ENCODE data around the gene LHX2. TPM values are rescaled to one million over a fixed set of nuclear protein-coding genes. Genes with fewer than 3 reads are reported as not detected.

LHX2 gene
- total RNA-seq = under 1 TPM in 1 of 2 donors, not detected in 1; 0.31 TPM

- no peak within 1 kb of the TSS for H3K27ac ChIP-seq
- H3K4me3 ChIP-seq = peak within 1 kb of the TSS in 1 of 2 donors; percentile 47
- no peaks in the 10 kb centered on the region for H3K36me3 ChIP-seq
- DNase-seq (ENCODE audit: low spot score) = no peak
- H3K9me3 ChIP-seq = no peaks in the 10 kb centered on the region
- H3K27me3 ChIP-seq = peaks cover 57 to 83% of the 10 kb centered on the region in 2 donors
- peaks cover 0 to 56% of the 10 kb centered on the region in 2 donors for H3K4me1 ChIP-seq
- TF ChIP-seq CTCF (IDR thresholded peaks at IDR 0.05) = no peak
These were observed at the start of gene LHX2 for GRCh38 chr9:124011460-124012301. LHX2 (plus strand) TSS chr9:124011768; CDS start chr9:124012349, 581 bp downstream.

GRCh38 chr9:123964761-123965160, 46.8 kb upstream of the LHX2 start:
- H3K27ac ChIP-seq = no peak overlapping the region
- TF ChIP-seq CTCF (IDR thresholded peaks at IDR 0.05) = no peak
- H3K4me1 ChIP-seq = no peaks in the 10 kb centered on the region
- DNase-seq (ENCODE audit: low spot score) = no peak
- no peaks in the 10 kb centered on the region for H3K27me3 ChIP-seq
- no peak overlapping the region for H3K4me3 ChIP-seq
- no peaks in the 10 kb centered on the region for H3K9me3 ChIP-seq
- H3K36me3 ChIP-seq = no peaks in the 10 kb centered on the region

GRCh38 chr9:123965801-123966686, 45.5 kb upstream of the LHX2 start:
- Histone ChIP-seq H3K4me1 (no peaks in the 10 kb centered on the region), H3K4me3 (no peak overlapping the region), H3K36me3 (no peaks in the 10 kb centered on the region), H3K27me3 (no peaks in the 10 kb centered on the region), H3K9me3 (no peaks in the 10 kb centered on the region), H3K27ac (no peak overlapping the region)
- DNase-seq (ENCODE audit: low spot score) = no peak
- no peak for TF ChIP-seq CTCF (IDR thresholded peaks at IDR 0.05)

GRCh38 chr9:123967323-123967722, 44.2 kb upstream of the LHX2 start:
- TF ChIP-seq CTCF (IDR thresholded peaks at IDR 0.05) = no peak
- H3K36me3 ChIP-seq = no peaks in the 10 kb centered on the region
- no peak overlapping the region for H3K4me3 ChIP-seq
- no peak for DNase-seq (ENCODE audit: low spot score)
- no peak overlapping the region for H3K27ac ChIP-seq
- no peaks in the 10 kb centered on the region for H3K4me1 ChIP-seq
- H3K9me3 ChIP-seq = no peaks in the 10 kb centered on the region
- H3K27me3 ChIP-seq = no peaks in the 10 kb centered on the region

GRCh38 chr9:123972618-123973017, 39.0 kb upstream of the LHX2 start:
- no peaks in the 10 kb centered on the region for H3K27me3 ChIP-seq
- H3K36me3 ChIP-seq = no peaks in the 10 kb centered on the region
- no peaks in the 10 kb centered on the region for H3K9me3 ChIP-seq
- TF ChIP-seq CTCF (IDR thresholded peaks at IDR 0.05) = no peak
- no peaks in the 10 kb centered on the region for H3K4me1 ChIP-seq
- DNase-seq (ENCODE audit: low spot score) = no peak
- H3K4me3 ChIP-seq = no peak overlapping the region
- H3K27ac ChIP-seq = no peak overlapping the region
